ENCODE results near the gene PCDHGA9.

DNA sequence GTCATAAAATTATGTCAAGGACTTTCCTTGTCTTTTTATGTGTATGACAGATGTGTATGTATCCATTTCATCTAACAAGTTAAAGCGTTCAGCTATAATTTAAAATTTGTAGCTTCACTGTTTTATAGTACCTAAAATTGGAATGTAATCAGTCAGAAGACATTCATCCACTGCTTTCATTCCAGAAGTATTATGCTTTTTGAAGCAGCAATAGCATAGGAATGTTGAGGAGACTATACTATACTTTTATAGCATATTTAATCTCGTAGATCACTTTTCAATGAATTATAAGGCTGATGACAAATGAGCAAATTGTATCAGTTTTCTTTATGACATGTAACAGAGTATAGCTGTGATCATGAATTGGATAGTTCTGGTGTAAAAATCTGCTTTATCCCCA is 34.6 kb downstream of the PCDHGA9 start:
- TF ChIP-seq EZH2 (IDR thresholded peaks at IDR 0.05; ENCODE audit: insufficient read depth, poor library complexity, severe bottlenecking) (no peak), EZH2phosphoT487 (IDR thresholded peaks at IDR 0.05; ENCODE audit: insufficient read depth, low read depth) (no peak)

Data from GM23248 (cell line).